ENCODE measurements around the gene PCBP4. TPM values are rescaled to one million over a fixed set of nuclear protein-coding genes. Genes with fewer than 3 reads are reported as not detected.
"Not testable (repeated sequence)": the region's sequence is repeated elsewhere in the genome, so short reads cannot be mapped to it uniquely, and the experiment has no call there.

PCBP4 gene
- total RNA-seq, 1 donor from 2014 or later, result 37.1 TPM

DNA sequence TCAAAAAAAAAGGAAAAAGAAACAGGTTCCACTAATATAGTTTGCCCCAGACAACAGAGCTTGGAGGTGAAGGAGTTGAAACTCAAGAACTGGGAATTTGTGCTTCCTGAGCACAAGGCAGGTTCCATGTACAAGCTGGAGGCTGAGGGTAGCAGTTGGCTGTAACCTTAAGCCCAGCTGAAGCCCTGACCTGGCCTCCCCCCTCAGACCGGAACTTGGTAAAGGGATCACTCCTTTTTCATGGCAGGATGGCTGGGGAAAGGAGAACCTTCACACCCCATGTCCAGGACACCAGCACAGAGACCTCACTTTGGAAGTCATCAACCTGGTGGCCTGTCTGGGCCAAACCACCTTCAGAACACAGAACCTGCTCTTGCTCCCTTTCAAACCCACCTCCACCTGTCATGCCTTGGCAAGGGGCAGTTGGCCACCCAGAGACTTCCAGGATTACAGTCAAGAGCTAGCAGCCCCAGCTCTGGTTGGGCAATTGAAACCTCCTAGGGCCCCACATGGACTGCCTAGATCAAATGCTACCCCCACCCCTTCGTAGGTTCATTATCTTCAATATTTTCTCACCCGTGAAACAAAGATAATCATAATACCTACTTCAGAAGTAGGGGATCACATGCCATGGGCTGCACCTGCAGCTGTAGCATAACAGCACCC, 24.9 kb upstream of the PCBP4 start:
- Histone ChIP-seq H3K36me3 (peaks cover 39% of the 10 kb centered on the region), H3K4me3 (no peak overlapping the region), H3K9me3 (no peaks in the 10 kb centered on the region), H3K27me3 (no peaks in the 10 kb centered on the region), H3K4me1 (peaks cover 11% of the 10 kb centered on the region), H3K27ac (no peak overlapping the region)
- intact Hi-C loops (cut with DNase I), result no loop called here
- TF ChIP-seq, protein P1, sequence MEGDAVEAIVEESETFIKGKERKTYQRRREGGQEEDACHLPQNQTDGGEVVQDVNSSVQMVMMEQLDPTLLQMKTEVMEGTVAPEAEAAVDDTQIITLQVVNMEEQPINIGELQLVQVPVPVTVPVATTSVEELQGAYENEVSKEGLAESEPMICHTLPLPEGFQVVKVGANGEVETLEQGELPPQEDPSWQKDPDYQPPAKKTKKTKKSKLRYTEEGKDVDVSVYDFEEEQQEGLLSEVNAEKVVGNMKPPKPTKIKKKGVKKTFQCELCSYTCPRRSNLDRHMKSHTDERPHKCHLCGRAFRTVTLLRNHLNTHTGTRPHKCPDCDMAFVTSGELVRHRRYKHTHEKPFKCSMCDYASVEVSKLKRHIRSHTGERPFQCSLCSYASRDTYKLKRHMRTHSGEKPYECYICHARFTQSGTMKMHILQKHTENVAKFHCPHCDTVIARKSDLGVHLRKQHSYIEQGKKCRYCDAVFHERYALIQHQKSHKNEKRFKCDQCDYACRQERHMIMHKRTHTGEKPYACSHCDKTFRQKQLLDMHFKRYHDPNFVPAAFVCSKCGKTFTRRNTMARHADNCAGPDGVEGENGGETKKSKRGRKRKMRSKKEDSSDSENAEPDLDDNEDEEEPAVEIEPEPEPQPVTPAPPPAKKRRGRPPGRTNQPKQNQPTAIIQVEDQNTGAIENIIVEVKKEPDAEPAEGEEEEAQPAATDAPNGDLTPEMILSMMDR (IDR thresholded peaks at IDR 0.05), result no peak
- DNase-seq (no peak), ATAC-seq (no peak)

DNA sequence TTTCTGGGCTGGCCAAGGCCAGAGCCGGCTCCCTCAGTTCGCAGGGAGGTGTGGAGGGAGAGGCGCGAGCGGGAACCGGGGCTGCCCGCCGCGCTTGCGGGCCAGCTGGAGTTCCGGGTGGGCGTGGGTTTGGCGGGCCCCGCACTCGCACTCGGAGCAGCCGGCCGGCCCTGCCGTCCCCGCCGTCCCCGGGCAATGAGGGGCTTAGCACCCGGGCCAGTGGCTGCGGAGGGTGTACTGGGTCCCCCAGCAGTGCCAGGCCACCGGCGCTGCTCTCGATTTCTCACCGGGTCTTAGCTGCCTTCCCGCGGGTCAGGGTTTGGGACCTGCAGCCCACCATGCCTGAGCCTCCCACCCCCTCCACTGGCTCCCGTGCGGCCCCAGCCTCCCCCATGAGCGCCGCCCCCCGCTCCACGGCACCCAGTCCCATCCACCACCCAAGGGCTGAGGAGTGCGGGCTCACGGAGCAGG, 23.3 kb upstream of the PCBP4 start:
- ATAC-seq; intact Hi-C loops (cut with DNase I); H3K4me3 ChIP-seq; H3K27ac ChIP-seq; H3K27me3 ChIP-seq; H3K9me3 ChIP-seq; DNase-seq: not testable (repeated sequence)
- Histone ChIP-seq H3K36me3 (peaks cover 39% of the 10 kb centered on the region), H3K4me1 (peaks cover 11% of the 10 kb centered on the region)

DNA sequence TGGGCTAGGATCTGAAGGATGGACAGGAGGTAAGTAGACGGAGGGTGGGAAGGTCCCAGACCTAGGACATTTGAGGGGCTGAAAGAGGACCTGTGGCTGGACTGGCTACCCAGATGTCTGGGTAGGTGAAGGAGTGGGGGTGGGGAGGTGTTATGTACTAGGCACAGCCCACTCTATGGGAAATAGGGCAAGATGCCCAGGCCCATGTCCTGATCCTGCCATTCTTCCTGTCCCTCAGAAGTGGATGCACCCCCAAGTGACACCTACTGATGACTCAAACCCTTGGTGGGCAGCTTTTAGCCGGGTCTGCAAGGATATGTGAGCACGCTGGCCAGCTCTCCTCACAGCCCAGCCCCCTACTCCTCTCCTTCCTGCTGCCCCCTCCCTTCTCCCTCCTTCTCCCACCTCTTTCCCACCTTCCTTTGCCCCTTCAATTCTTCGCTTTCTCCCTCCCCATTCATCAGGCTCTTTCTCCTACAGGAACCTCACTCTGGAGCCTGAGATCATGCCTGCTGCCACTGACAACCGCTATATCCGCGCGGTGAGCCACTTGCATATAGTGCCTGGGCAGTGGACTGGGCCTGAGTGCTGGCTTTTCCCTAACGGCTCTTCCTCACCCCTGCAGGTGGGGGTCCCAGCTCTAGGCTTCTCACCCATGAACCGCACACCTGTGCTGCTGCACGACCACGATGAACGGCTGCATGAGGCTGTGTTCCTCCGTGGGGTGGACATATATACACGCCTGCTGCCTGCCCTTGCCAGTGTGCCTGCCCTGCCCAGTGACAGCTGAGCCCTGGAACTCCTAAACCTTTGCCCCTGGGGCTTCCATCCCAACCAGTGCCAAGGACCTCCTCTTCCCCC, 21.3 kb upstream of the PCBP4 start:
- intact Hi-C loops (cut with DNase I), result no loop called here
- no peak overlapping the region for H3K27ac ChIP-seq
- ATAC-seq (no peak), DNase-seq (no peak)
- peaks cover 22% of the 10 kb centered on the region for H3K36me3 ChIP-seq
- H3K4me1 ChIP-seq, result peaks cover 7% of the 10 kb centered on the region
- TF ChIP-seq, protein P1 (IDR thresholded peaks at IDR 0.05), result no peak
- no peaks in the 10 kb centered on the region for H3K9me3 ChIP-seq
- no peak overlapping the region for H3K4me3 ChIP-seq
- H3K27me3 ChIP-seq, result no peaks in the 10 kb centered on the region

DNA sequence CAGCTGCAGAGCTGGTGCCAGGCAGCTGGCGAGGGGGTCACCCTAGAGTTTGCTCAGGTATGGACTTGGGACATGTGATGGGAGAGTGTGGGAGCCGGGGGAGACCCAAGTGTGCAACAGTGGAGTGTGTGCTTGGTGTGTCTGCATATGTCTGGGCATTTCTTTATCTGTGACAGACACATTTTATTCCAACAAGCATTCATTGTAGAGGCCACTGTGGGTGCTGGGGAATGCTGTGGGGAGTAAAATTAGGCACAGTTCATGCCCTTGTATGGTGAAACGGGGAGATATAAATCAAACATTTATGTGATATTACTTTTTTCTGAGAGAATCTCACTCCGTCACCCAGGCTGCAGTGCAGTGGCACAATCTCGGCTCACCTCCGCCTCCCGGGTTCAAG, 20.3 kb upstream of the PCBP4 start:
- intact Hi-C loops (cut with DNase I), result no loop called here
- DNase-seq, result no peak
- no peak overlapping the region for H3K27ac ChIP-seq
- no peak overlapping the region for H3K4me3 ChIP-seq
- H3K36me3 ChIP-seq, result peaks cover 12% of the 10 kb centered on the region
- peaks cover 9% of the 10 kb centered on the region for H3K4me1 ChIP-seq
- no peaks in the 10 kb centered on the region for H3K9me3 ChIP-seq
- TF ChIP-seq, protein P1 (IDR thresholded peaks at IDR 0.05), result no peak
- no peak for ATAC-seq
- no peaks in the 10 kb centered on the region for H3K27me3 ChIP-seq

DNA sequence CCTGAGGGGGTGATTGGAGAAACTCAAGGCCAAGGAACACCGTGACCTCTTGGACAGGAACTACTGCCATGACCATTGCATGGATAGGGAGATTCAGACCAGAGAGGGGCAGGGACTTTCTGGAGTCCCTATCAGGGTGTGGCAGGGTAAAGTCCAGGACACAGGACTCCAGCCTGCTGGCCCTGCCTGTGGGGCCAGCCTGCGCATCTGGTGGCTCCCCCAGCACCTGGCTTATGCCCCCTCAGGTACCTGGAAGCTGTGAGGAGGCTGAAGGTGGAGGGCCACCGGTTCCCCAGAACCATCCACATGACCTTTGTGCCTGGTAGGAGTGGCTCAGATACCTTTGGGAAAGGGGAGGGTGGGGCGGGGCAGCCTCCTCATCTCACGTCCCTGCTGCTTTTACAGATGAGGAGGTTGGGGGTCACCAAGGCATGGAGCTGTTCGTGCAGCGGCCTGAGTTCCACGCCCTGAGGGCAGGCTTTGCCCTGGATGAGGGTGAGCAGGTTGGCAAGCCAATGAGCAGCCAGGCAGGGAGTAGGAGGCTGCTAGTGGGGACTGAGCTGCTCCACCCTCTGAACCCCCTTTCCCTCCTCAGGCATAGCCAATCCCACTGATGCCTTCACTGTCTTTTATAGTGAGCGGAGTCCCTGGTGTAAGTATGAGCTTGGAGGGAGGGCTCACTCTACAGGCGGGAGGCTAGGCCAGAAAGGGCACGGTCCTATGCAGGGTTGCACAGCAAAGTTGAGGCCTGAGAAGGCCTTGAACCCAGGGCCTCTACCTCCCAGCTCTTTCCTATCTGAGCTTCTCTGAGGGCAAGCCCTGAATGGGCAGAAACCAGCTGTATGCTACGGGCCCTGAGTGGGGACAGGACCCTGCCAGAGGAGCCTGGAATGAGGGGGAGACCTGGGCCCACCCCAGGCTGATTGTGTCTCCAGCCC, 19.0 kb upstream of the PCBP4 start:
- no peaks in the 10 kb centered on the region for H3K9me3 ChIP-seq
- ATAC-seq (no peak), DNase-seq (no peak)
- no peaks in the 10 kb centered on the region for H3K27me3 ChIP-seq
- H3K4me3 ChIP-seq, result no peak overlapping the region
- no peaks in the 10 kb centered on the region for H3K36me3 ChIP-seq
- TF ChIP-seq, protein P1 (IDR thresholded peaks at IDR 0.05), result no peak
- H3K4me1 ChIP-seq, result peaks cover 22% of the 10 kb centered on the region
- H3K27ac ChIP-seq, result no peak overlapping the region
- intact Hi-C loops (cut with DNase I), result no loop called here
